A673 (cell line): Measurements from ENCODE around the gene AHCY.

ENCODE experiments used
- CTCF ChIP-seq: fragments of 300-800, 200-600 bp; sonication (generic); conservative IDR thresholded peaks from 2 replicates; pipeline ENCODE4 v1.5.1; 2017; ENCODE audit warnings: low read depth, mild to moderate bottlenecking, antibody characterized with exemption, low read length, moderate library complexity, mixed read lengths
- EZH2 ChIP-seq: fragments of 200-600 bp; sonication (generic); IDR thresholded peaks from 2 replicates; pipeline ENCODE4 v1.6.1; 2017; ENCODE audit warnings: borderline replicate concordance, low read depth, mild to moderate bottlenecking, mixed read lengths, antibody characterized with exemption, low read length; ENCODE audit not compliant: poor library complexity, severe bottlenecking

- no peak for TF ChIP-seq EZH2
- no peak for TF ChIP-seq CTCF
Observed at GRCh38 chr20:34300809-34301586, 2.2 kb downstream of the AHCY start.
